C4-2B (cell line): ENCODE data around the gene EPHA6.

Experiments used
- CTCF ChIP-seq: fragments of 450-650 bp; conservative IDR thresholded peaks from 2 replicates; pipeline ENCODE4 v1.5.1; 2017; ENCODE audit warnings: mild to moderate bottlenecking
- ZFX ChIP-seq: fragments of 450-650 bp; IDR thresholded peaks from 2 replicates; pipeline ENCODE4 v1.6.1; 2017

GRCh38 chr3:97089621-97090020, 275.2 kb downstream of the EPHA6 start:
- TF ChIP-seq CTCF = no peak
- no peak for TF ChIP-seq ZFX
